ENCODE data around the gene SERINC5. TPM values are rescaled to one million over a fixed set of nuclear protein-coding genes. Genes with fewer than 3 reads are reported as not detected.

Gene SERINC5
- total and polyA plus RNA-seq, 2 donors (not counting 3 experiments of a cell fraction or from before 2014, with no cell fraction given): 3.2 to 10.1 TPM

- TF ChIP-seq FOS (IDR thresholded peaks at IDR 0.05; ENCODE audit: borderline replicate concordance, insufficient read depth, low read length): no peak
- TF ChIP-seq EZH2 (IDR thresholded peaks at IDR 0.05; ENCODE audit: borderline replicate concordance, low read depth, low read length, severe bottlenecking): no peak
- no peak for TF ChIP-seq MAX (IDR thresholded peaks at IDR 0.05; ENCODE audit: insufficient read depth, insufficient read length)
- TF ChIP-seq GATA2 (IDR thresholded peaks at IDR 0.05; ENCODE audit: insufficient read depth, insufficient read length, low read depth, low read length): no peak
- no peak for TF ChIP-seq POLR2AphosphoS5 (IDR thresholded peaks at IDR 0.05; ENCODE audit: insufficient read depth, low read depth, low read length)
- no peak for TF ChIP-seq JUN (IDR thresholded peaks at IDR 0.05; ENCODE audit: borderline replicate concordance, insufficient read depth, insufficient read length, low read depth)
- TF ChIP-seq MYC (IDR thresholded peaks at IDR 0.05; ENCODE audit: low read depth, low read length): no peak
- no peak for TF ChIP-seq CTCF (IDR thresholded peaks at IDR 0.05; ENCODE audit: extremely low read depth in 1 of 2, insufficient read depth in 1 of 2, low read depth in 1 of 2, low read length in 2 of 2)
- TF ChIP-seq POLR2A (IDR thresholded peaks at IDR 0.05; ENCODE audit: low read depth, low read length): no peak
- Histone ChIP-seq H3K36me3 (ENCODE audit: control insufficient read depth in 2 of 2, extremely low read depth in 1 of 2, insufficient read depth in 2 of 2, low read length in 2 of 2) (no peaks in the 10 kb centered on the region), H2AFZ (ENCODE audit: low read depth, low read length) (no peak overlapping the region), H3K79me2 (ENCODE audit: control insufficient read depth, insufficient read depth, low read length) (no peaks in the 10 kb centered on the region), H3K27ac (ENCODE audit: insufficient read depth, low read depth, low read length) (no peak overlapping the region), H3K9ac (replicated peaks; ENCODE audit: extremely low read depth, insufficient read depth, low read length) (no peak overlapping the region), H3K9me3 (replicated peaks; ENCODE audit: control insufficient read depth, insufficient read depth, low read length) (no peaks in the 10 kb centered on the region), H3K9me1 (replicated peaks; ENCODE audit: control insufficient read depth, extremely low read depth, insufficient read depth, low read length) (no peaks in the 10 kb centered on the region), H3K4me1 (ENCODE audit: control insufficient read depth, extremely low read depth, insufficient read depth, low read length) (no peaks in the 10 kb centered on the region), H4K20me1 (replicated peaks; ENCODE audit: control insufficient read depth, extremely low read depth, insufficient read depth, low read length) (no peaks in the 10 kb centered on the region), H3K27me3 (ENCODE audit: control insufficient read depth in 2 of 2, insufficient read depth in 2 of 2, low read length in 2 of 2) (no peaks in the 10 kb centered on the region), H3K4me2 (ENCODE audit: insufficient read depth, low read length) (no peak overlapping the region), H3K4me3 (replicated peaks in 1 of 3; ENCODE audit: insufficient read depth in 1 of 3, low read depth in 1 of 3, low read length in 3 of 3) (no peak overlapping the region)
- CTCF ChIA-PET: no interaction called here
- dilution Hi-C loops (cut with MboI; ENCODE audit: extremely low pct_ligation_motif_present, low sequenced_read_pairs): no loop called here
- intact Hi-C loops (cut with micrococcal nuclease): no loop called here
- DNase-seq (ENCODE audit: low read depth, low spot score): no peak
- POLR2A ChIA-PET: no interaction called here
- BruUV-seq (replicated peaks): no TSS peak
- no peak for FAIRE-seq
These were observed 126.7 kb downstream of the SERINC5 start for GRCh38 chr5:80129146-80129545.

All from endothelial cell of umbilical vein (primary cell).